ENCODE data around the gene CSTB. TPM values are rescaled to one million over a fixed set of nuclear protein-coding genes. Genes with fewer than 3 reads are reported as not detected.

CSTB gene
- total RNA-seq, 1 donor from 2014 or later, result 36.1 TPM

GRCh38 chr21:43797925-43798715 lies 22.0 kb upstream of the CSTB start:
- ATAC-seq (ENCODE audit: poor library complexity), result no peak
- DNase-seq, result no peak
- intact Hi-C loops (cut with DNase I), result loop anchor here (5.0 kb wide), 1 partner anchor 44 kb away; no protein-coding TSS in a partner anchor

- ATAC-seq (ENCODE audit: poor library complexity), result no peak
These were observed 21.3 kb upstream of the CSTB start for GRCh38 chr21:43797415-43797814.

GRCh38 chr21:43794857-43795256 lies 18.7 kb upstream of the CSTB start:
- intact Hi-C loops (cut with DNase I), result loop anchor here (5.0 kb wide), 1 partner anchor 47 kb away; no protein-coding TSS in a partner anchor
- no peak for DNase-seq
- no peak for ATAC-seq (ENCODE audit: poor library complexity)

More at GRCh38 chr21:43797415-43797814, 21.3 kb upstream of the CSTB start:
- no peak for DNase-seq
- intact Hi-C loops (cut with DNase I), result loop anchor here (5.0 kb wide), 1 partner anchor 45 kb away; no protein-coding TSS in a partner anchor

- DNase-seq (no peak), ATAC-seq (ENCODE audit: poor library complexity) (no peak)
- intact Hi-C loops (cut with DNase I), result no loop called here
These were observed 18.2 kb upstream of the CSTB start for GRCh38 chr21:43794311-43794710.

GRCh38 chr21:43793243-43793642 lies 17.1 kb upstream of the CSTB start:
- DNase-seq (no peak), ATAC-seq (ENCODE audit: poor library complexity) (no peak)
- intact Hi-C loops (cut with DNase I), result no loop called here

GRCh38 chr21:43792406-43792805 lies 16.3 kb upstream of the CSTB start:
- ATAC-seq (ENCODE audit: poor library complexity) (no peak), DNase-seq (no peak)
- intact Hi-C loops (cut with DNase I), result no loop called here

- intact Hi-C loops (cut with DNase I), result no loop called here
- ATAC-seq (ENCODE audit: poor library complexity), result no peak
- no peak for DNase-seq
These were observed 14.0 kb upstream of the CSTB start for GRCh38 chr21:43790010-43790524.

GRCh38 chr21:43789276-43790009 lies 13.3 kb upstream of the CSTB start, which contains the start of gene RRP1:
TSS of gene RRP1 (plus strand) at chr21:43789577. CDS start at chr21:43789630, 53 bp downstream.
- ATAC-seq (ENCODE audit: poor library complexity), result peak; percentile 98
- peak; percentile 96 for DNase-seq
- intact Hi-C loops (cut with DNase I), result no loop called here

- ATAC-seq (ENCODE audit: poor library complexity) (no peak), DNase-seq (no peak)
- intact Hi-C loops (cut with DNase I), result no loop called here
These were observed 10.8 kb upstream of the CSTB start for GRCh38 chr21:43786807-43787440.

GRCh38 chr21:43786300-43786806 lies 10.2 kb upstream of the CSTB start:
- intact Hi-C loops (cut with DNase I), result no loop called here
- no peak for ATAC-seq (ENCODE audit: poor library complexity)
- no peak for DNase-seq

GRCh38 chr21:43785134-43785533 lies 9.0 kb upstream of the CSTB start:
- ATAC-seq (ENCODE audit: poor library complexity), result no peak
- no peak for DNase-seq
- intact Hi-C loops (cut with DNase I), result no loop called here

- DNase-seq (no peak), ATAC-seq (ENCODE audit: poor library complexity) (no peak)
- intact Hi-C loops (cut with DNase I), result no loop called here
These were observed 7.1 kb upstream of the CSTB start for GRCh38 chr21:43783098-43783700.

GRCh38 chr21:43782431-43783097 lies 6.5 kb upstream of the CSTB start:
- DNase-seq, result no peak
- intact Hi-C loops (cut with DNase I), result no loop called here
- ATAC-seq (ENCODE audit: poor library complexity), result no peak

- no peak for DNase-seq
- no peak for ATAC-seq (ENCODE audit: poor library complexity)
- intact Hi-C loops (cut with DNase I), result no loop called here
These were observed 5.7 kb upstream of the CSTB start for GRCh38 chr21:43781846-43782245.

- intact Hi-C loops (cut with DNase I), result no loop called here
- DNase-seq, result no peak
- ATAC-seq (ENCODE audit: poor library complexity), result no peak
These were observed 3.6 kb upstream of the CSTB start for GRCh38 chr21:43779660-43780059.

- intact Hi-C loops (cut with DNase I), result no loop called here
- DNase-seq (no peak), ATAC-seq (ENCODE audit: poor library complexity) (no peak)
These were observed 2.6 kb upstream of the CSTB start for GRCh38 chr21:43778469-43779335.

- ATAC-seq (ENCODE audit: poor library complexity) (no peak), DNase-seq (no peak)
- intact Hi-C loops (cut with DNase I), result no loop called here
These were observed 1.8 kb upstream of the CSTB start for GRCh38 chr21:43777953-43778352.
